Fibroblast of skin of right biceps (primary cell): Measurements from ENCODE around the gene LRP10.
"Not testable (repeated sequence)": the region's sequence is repeated elsewhere in the genome, so short reads cannot be mapped to it uniquely, and the experiment has no call there.

Experiments used
- DNase-seq: peaks from one replicate; pipeline ENCODE4 v3.0.0-alpha.2; 2013

LRP10 gene

GRCh38 chr14:22844221-22845102 lies 27.1 kb upstream of the LRP10 start:
- no peak for DNase-seq

- DNase-seq, result no peak
Observed at GRCh38 chr14:22845103-22845394, 26.5 kb upstream of the LRP10 start.

- DNase-seq, result no peak
Observed at GRCh38 chr14:22845821-22846625, 25.5 kb upstream of the LRP10 start.

- DNase-seq, result no peak
Observed at GRCh38 chr14:22846811-22847307, 24.7 kb upstream of the LRP10 start.

GRCh38 chr14:22847661-22848341 lies 23.7 kb upstream of the LRP10 start:
- DNase-seq, result peak; percentile 65

GRCh38 chr14:22848351-22849164 lies 23.0 kb upstream of the LRP10 start:
- DNase-seq, result peak; percentile 91

GRCh38 chr14:22849212-22849819 lies 22.2 kb upstream of the LRP10 start:
- no peak for DNase-seq

GRCh38 chr14:22850944-22851764 lies 20.4 kb upstream of the LRP10 start:
- DNase-seq, result peak; percentile 90

GRCh38 chr14:22852178-22852577 lies 19.4 kb upstream of the LRP10 start:
- not testable (repeated sequence) for DNase-seq

GRCh38 chr14:22852599-22852939 lies 19.0 kb upstream of the LRP10 start:
- no peak for DNase-seq

GRCh38 chr14:22852940-22853767 lies 18.4 kb upstream of the LRP10 start:
- DNase-seq, result peak; percentile 82

GRCh38 chr14:22854296-22854695 lies 17.2 kb upstream of the LRP10 start:
- not testable (repeated sequence) for DNase-seq

- DNase-seq, result no peak
Observed at GRCh38 chr14:22854963-22855724, 16.4 kb upstream of the LRP10 start.

- DNase-seq, result no peak
Observed at GRCh38 chr14:22856428-22856827, 15.1 kb upstream of the LRP10 start.

GRCh38 chr14:22860377-22860776 lies 11.2 kb upstream of the LRP10 start:
- not testable (repeated sequence) for DNase-seq

- DNase-seq, result no peak
Observed at GRCh38 chr14:22861651-22862050, 9.9 kb upstream of the LRP10 start.

GRCh38 chr14:22864979-22865378 lies 6.6 kb upstream of the LRP10 start:
- no peak for DNase-seq

- no peak for DNase-seq
Observed at GRCh38 chr14:22865424-22866405, 5.8 kb upstream of the LRP10 start.
